Stimulated activated CD4-positive, alpha-beta T cell treated with anti-CD3 and anti-CD28 coated beads, Interleukin-12 subunit alpha, Interleukin-12 subunit beta, amount 100 ng/mL, for 24 hours (primary cell): Measurements from ENCODE around the gene TOP2A.
"Not testable (repeated sequence)": the region's sequence is repeated elsewhere in the genome, so short reads cannot be mapped to it uniquely, and the experiment has no call there.

Experiments
- DNase-seq, 2 experiments: peaks; one replicate each; pipeline ENCODE4 v3.0.0-alpha.2; 2020; ENCODE audit warnings: low read depth in 2 of 2

TOP2A gene

DNA sequence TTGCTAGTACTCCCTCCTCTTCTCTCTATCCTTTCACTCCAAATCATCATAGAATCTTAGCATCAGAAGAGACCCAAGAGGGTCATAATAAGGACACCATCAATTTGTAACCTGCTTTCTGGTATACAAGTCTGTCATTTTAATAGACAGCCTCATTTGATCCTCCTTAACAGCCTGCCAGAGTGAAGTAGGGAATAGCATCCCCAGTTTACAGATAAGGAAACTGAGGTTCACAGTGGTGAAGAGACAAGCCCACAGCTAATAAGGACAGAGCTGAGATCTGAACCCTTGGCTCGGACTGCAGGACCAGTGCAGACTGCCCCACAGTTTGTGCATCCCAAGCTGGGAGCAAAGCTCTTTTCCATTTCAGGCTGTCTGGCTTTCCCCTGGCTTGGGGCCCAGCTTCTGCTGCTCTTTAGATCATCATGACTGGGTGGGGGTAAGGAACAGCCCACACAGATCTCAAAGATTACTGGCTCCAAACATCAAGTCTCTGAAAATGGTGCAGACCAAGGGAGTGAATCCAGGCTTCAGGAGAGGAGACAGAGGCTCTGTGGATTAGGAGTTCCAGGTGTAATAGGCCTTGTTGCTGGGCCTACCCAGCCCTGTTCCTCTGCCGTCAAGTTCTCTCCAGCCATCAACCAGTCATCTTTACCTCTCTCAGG is 15.3 kb upstream of the TOP2A start:
- DNase-seq, result no peak

- DNase-seq, result no peak
Observed at GRCh38 chr17:40431231-40431602, 13.5 kb upstream of the TOP2A start.

DNA sequence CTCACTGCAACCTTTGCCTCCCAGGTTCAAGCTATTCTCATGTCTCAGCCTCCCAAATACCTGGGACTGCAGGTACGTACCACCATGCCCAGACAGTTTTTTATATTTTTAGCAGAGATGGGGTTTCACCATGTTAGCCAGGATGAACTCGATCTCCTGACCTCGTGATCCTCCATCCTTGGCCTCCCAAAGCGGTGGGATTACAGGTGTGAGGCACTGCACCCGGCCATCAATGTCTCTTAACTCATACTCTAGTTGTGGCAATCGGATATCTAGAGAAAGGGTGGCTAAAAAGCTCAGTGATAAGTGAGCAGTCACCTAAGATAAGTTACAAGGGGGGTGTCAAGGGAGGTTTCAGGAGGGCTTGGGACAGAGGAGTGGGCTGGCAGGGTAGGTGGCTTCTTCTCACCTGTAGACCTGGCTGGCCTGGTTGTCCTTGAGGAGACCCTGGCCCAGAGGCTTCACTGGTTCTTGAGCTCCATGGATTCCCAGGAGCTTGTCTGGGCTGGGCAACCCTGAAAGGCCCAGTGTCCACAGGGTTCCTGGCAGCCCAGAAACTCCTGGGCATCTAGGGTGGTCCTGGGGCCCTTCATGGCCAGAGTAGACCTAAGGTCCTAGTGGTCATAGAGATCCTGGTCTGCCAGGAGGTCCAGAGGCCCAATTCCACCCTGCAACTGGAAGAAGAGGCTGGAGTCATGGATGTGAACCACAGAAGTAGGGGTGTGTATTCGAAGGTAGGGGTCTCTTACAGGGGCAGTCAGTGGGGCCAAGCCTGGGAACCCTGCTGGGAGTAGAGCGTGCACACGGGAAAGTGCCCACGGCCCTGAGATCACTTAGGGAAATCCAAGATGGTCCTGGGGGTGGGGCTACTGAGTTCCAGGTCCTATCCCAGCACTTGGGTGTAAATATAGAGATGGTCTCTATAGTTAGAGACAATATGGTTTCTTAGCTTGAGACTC is 12.9 kb upstream of the TOP2A start:
- no peak for DNase-seq

DNA sequence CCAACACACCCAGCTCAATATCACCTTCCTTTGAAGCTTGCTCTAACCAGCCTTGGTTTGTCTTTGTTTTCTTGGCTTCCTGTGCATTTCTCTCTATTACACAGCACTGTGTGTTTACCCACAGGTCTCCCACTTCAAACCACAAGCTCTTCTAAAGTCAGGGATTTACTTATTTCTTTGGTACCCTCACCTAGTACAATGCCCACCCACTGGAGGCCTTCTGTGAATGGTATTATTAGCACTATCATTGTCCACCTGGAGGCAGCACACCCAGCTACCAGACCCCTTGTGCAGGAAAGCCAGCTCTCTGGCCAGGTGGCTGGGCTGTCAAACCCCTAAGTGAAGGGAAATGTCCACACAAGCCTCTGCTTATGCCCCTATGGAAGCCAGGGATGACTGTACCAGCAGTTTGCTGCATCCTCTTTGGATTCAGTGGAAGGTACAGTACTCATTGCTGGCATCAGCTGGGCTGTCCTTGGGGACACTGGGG is 9.4 kb upstream of the TOP2A start:
- DNase-seq, result no peak

- DNase-seq, result no peak
Observed at GRCh38 chr17:40425741-40426140, 8.0 kb upstream of the TOP2A start.

- no peak for DNase-seq
Observed at GRCh38 chr17:40422990-40423633, 5.4 kb upstream of the TOP2A start.

DNA sequence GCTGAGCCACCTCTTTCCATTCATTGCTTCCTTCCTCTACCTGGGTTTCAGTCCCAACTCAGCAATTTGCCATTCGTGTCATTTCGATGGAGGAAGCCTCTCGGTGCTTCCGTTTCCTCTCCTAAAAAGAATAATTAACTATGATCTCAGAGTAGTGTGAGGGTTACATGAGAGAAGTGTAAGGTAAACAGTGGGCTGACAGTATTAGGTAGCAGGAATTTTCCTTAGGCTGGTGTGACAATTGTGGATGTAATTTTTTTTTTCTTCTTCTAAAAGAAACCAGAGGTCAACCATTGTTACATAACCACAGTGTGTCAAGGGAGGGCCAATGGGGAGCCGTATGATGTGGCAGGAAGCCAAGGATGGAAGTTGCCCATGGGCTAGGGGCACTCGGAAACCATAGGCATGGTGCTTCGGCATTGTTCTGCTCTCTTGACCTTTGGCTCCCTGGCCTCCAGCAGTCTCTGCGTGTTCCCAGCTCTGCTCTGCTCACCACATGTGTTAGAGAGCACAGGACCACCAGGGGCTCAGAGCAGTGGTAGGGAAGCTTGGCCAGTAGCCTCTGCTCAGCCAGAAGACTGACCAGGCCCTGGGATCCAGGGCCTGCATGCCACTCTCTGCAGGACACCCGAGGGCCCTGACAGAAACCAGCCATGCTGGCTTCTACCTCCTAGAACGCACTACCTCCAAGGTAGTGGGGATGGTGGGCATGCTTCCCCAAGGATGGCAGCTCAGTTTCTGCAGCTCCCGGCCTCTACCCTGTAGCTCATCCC is 2.0 kb upstream of the TOP2A start:
- DNase-seq, result no peak

DNA sequence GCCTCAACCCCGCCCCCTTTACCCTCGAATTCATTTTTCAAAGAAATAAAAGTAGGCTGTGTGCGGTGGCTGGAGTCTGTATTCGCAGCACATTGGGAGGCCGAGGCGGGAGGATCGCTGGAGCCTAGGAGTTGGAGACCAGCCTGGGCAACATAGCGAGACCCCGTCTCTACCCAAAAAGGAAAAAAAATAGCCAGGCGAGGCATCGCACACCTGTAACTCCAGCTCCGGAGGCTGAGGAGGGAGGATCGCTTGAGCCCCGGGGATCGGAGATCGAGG is 671 bp upstream of the TOP2A start:
- DNase-seq, result no peak

DNA sequence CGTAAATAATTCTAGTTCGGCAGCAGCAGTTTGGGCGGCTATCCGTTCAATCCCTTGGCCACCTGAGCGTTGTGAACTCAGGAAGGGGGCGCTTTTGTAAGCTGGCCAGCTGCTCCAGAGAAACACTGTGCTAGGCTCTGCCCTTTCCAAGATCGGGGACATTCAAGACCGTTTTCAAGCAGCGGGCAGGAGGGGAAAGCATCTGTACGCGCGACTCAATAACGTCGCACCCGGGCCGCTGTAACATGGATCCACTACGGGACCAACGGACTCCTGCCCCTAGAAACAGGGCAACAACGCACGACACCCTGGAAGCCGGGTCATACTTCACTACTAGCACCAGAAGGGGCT is 463 bp downstream of the TOP2A start:
- no peak for DNase-seq

- DNase-seq, result no peak
Observed at GRCh38 chr17:40416671-40417070, 1.0 kb downstream of the TOP2A start.

GRCh38 chr17:40415390-40415789 is 2.3 kb downstream of the TOP2A start:
- DNase-seq, result no peak

DNA sequence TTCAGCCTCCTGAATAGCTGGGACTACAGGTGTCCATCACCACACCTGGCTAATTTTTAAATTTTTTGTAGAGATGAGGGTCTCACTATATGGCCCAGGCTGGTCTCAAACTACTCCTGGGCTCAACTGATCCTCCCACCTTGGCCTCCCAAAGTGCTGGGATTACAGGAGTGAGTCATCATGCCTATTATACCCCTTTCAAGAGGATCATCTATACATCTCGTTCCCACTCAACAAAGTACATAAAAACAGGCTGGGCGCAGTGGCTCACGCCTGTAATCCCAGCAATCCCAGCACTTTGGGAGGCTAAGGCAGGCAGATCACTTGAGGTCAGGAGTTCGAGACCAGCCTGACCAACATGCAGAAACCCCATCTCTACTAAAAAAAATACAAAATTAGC is 3.4 kb downstream of the TOP2A start:
- DNase-seq, result not testable (repeated sequence)

GRCh38 chr17:40412880-40413279 is 4.8 kb downstream of the TOP2A start:
- DNase-seq, result no peak

GRCh38 chr17:40411821-40412220 is 5.9 kb downstream of the TOP2A start:
- DNase-seq, result no peak

GRCh38 chr17:40410082-40410481 is 7.6 kb downstream of the TOP2A start:
- no peak for DNase-seq

- DNase-seq, result not testable (repeated sequence)
Observed at GRCh38 chr17:40409540-40409939, 8.2 kb downstream of the TOP2A start.

GRCh38 chr17:40407460-40407859 is 10.2 kb downstream of the TOP2A start:
- no peak for DNase-seq

DNA sequence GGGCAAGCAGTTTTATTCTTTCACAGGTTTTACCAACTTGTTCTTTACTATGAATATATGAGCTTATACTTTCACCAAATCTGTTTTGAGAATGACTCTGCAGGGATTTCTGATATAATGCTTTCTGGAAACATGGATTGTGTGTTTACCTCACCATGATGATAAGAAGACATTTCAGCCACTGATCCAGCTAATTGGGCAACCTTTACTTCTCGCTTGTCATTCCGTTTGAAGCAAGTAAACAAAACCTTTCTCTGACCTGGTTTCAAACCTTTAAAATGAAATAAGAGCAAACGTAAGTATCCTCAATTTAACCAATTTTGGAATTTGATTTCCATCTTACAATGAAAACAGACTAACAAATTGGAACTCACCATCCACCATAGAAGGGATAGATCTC is 13.7 kb downstream of the TOP2A start:
- no peak for DNase-seq

DNA sequence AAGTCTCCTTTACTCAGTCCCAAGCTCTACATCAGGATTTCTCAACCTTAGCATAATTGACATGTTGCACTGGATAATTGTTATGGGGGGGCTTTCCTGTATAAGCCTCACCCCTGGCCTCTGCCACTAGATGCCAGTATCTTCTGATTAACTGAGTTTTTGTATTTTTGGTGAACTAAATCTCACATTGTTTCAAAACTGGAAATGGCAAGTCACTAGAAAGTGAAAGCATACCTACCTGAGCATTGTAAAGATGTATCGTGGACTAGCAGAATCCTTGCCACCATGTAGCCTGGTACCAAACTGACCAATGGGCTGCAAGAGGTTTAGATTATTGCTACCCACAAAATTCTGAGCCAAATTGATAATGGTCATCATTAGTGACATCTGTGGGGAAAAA is 15.0 kb downstream of the TOP2A start:
- DNase-seq, result no peak

DNA sequence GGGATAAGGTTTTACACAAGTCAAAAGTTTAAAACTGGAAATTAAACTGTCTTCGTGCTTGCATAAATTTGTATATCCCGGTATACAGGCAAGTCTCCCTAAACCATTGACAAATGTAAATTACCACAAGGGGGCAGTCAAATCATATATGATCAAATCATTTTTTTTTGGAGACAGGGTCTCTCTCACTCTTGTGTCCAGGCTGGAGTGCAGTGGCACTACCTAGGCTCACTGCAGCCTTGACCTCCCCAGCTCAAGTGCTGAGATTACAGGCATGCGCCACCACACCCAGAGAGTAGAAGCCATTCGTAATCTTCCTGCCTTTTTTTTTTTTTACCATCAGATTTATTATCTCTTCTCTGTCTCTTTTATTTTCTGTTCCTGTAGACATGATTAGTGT is 18.5 kb downstream of the TOP2A start:
- DNase-seq, result no peak

DNA sequence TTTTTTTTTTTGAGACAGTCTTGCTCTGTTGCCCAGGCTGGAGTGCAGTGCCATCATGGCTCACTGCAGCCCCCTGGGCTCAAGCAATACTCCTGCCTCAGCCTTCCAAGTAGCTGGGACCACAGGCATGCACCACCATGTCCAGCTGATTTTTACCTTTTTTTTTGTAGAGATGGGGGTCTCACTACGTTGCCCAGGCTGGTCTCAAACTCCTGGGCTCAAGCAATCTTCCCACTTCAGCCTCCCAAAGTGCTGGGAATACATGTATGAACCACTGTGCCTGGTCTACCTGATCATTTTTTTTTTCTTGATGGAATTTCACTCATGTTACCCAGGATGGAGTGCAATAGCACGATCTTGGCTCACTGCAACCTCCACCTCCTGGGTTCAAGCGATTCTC is 31.1 kb downstream of the TOP2A start:
- not testable (repeated sequence) for DNase-seq

DNA sequence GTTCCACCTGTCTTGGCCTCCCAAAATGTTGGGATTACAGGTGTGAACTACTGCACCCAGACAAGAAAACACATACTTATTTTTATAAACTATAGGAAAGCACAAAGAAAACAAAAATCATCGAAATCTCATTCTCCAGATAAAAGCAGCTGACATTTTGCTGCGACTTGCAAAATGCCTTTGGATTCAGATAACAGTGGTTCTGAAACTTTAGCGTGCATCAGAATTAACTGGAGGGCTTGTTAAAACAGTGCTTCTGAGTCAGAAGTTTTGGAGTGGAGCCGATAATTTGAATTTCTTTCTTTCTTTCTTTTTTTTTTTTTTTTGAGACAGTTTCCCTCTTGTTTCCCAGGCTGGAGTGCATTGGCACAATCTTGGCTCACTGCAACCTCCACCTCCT is 35.4 kb downstream of the TOP2A start:
- no peak for DNase-seq
